DLD1 (cell line): Measurements from ENCODE around the gene PTGER3.

Experiments
- in situ Hi-C: cut with HindIII; loops from 2 replicates; pipeline ENCODE4 v1.10.0; 2017; ENCODE audit warnings: low sequenced_read_pairs

PTGER3 gene

GRCh38 chr1:71047635-71048607, at the start of gene PTGER3:
PTGER3 (minus strand) TSS chr1:71047816; CDS start chr1:71047577, 239 bp downstream.
- in situ Hi-C loops = no loop called here

DNA sequence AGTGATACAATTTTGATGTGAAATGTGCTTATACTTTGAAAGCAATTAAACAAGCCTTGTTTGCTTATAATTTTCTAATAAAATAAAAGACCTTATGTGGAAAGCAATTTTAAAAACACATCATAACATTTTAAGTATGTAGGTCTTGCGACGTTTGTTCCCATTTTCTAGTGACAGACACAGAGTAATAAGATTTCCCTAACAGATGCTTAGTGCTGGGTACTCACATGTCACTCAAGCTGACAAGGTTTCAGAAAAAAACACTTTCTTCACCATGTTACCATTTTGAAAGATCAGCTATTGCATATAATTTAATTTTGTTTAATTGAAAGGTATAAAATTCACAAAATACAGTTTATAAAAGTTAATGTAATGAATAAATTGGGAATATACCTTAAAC, 47.3 kb upstream of the PTGER3 start:
- in situ Hi-C loops = no loop called here

DNA sequence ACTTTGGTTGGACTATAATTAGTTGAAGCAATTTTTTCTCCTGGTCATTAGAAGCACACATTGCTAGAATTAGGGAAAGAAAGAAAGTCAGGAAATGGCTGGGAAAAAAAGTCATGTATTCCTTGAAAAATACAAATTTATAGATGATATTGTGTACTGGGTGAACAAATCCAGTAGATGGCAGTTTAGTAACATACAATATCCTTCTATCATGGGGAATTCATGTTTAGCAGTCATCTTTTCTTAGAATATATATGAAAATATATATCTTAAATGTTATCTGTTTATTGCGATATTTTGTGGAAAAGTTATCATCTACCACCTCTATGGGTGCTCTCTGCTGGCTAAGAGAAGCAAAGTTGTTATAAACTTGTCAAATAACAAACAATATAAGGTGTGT, 46.3 kb upstream of the PTGER3 start:
- in situ Hi-C loops = no loop called here

DNA sequence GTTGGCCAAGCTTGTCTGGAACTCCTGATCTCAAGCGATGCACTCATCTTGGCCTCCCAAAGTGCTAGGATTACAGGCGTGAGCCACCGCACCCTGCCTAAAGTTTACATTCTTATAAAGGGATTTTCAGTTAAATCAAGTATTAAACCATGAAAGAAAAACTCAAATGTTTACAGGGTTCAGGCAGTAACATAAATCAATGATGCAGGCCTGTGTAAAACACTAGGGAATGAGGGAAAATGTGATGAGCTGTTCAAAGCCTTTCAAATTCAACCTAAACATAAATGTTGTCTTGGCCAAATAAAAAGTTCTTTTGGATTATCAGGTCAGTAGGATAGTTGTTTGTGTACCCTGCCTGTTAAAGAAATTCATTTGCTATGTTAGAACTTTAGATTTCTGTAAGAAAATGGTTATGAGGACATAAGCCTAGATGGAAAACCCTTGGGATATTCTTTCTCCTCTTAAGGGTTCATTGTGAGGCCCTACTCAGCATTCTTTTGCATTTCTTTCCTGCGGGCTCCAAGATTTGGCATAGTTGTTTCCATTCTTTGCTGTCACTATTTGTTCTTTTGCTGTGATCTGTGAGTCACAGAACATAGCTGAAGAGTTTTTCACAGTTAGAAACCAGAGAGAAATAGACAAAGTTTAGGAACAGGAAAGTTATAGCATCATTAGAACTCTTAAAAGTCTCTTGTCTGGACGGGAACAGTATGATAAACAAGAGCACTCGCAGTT, 42.1 kb upstream of the PTGER3 start:
- in situ Hi-C loops = no loop called here

DNA sequence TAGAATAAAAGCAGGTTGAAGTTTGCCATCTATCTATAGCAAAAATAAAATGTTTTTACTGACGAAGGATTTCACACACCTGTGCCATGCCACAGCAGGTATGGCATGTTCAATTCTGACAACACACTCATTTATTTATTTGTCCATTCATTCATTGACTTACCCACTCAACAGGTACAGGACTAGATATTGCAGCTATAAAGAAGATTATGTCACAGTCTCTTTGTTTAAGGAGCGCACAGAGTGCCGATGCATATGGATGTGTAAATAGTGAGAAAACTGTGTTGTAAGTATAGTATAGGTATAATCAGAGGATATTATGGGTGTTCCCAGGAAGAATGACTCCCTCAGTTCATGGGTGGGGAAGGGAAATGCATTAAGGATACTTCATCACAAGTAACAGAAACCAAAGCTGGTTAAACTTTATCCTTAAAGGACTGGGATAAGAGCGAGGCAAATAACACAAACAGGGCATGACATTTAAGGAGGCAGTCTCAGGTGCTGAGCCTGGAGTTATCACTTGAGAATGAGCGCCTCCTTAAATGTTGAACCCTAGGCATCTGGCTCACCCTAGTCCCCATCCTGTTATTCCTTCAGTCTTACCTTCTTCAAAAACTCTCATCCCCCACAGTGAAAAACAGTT, 41.1 kb upstream of the PTGER3 start:
- in situ Hi-C loops = no loop called here

- in situ Hi-C loops = no loop called here
Measured at GRCh38 chr1:71087713-71088112, 40.1 kb upstream of the PTGER3 start.

- in situ Hi-C loops = no loop called here
Measured at GRCh38 chr1:71087060-71087459, 39.4 kb upstream of the PTGER3 start.

- in situ Hi-C loops = no loop called here
Measured at GRCh38 chr1:71086331-71086730, 38.7 kb upstream of the PTGER3 start.

DNA sequence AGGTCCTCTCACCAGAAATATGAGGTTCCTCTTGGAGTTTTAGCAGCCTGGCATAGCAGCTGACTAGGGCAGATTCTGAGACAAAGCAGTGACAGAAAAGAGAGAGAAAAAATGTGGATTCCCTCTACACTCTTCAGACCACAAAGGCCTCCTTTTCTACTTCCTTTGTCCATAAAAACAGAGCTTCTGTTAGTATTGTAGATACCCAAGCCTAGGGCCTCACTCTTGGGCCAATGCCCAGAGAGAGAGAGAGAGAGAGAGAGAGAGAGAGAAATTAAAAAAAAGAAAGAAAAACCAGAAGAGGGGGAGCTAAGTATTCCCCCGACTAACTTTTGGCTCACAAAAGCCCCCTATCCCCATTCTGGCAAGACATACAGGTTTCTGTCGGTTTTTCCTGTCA, 35.7 kb upstream of the PTGER3 start:
- in situ Hi-C loops = no loop called here

GRCh38 chr1:71081697-71082080, 34.1 kb upstream of the PTGER3 start:
- in situ Hi-C loops = no loop called here

DNA sequence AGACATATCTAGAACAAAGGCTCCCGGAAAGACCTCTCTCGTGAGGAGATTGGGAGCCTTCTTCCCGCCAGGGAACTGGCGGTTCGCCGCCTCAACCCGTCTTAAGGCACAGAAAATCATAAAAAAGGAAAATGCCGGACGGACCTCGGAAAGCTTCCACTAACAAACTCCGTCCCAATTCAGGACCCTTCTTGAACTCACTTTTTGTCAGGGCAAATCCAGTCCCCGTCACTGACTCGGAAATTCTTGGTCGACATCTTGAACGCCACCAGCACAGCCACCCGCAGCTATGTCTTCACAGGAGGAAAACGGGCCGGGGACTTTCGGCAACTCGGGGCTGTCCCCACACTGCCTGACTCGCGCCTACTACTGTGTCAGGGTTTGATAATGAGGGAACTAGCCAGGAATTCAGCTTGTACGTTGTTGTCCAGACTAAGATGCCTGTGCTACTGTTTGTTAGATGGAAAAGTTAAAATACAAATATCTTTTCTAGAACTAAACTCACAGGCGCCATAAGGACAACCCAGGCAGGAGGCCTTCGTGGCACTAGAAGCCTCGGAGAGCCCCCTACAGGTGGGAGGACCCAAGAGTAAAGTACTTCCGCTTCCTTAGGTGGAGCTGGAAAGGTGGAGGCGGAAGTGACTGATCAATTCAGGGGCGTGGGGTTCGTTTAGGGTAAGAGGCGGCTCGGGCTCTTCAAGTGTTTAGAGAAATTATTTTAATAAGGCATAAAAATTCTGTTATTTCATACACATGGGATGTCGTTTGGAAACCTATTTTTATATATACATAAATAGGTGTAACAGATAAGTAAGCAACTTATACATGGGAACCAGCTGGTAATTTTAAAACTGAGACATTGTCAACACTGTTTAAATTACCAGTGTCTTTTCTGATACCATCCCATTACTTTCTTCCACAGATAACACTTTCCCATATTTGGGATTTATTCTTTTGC, 33.4 kb upstream of the PTGER3 start, which contains the start of gene ZRANB2:
Gene ZRANB2, minus strand, starts transcription at position 297 of the 958 bp plus-strand sequence. Its CDS starts 40 bp downstream, at position 257.
- in situ Hi-C loops = no loop called here

DNA sequence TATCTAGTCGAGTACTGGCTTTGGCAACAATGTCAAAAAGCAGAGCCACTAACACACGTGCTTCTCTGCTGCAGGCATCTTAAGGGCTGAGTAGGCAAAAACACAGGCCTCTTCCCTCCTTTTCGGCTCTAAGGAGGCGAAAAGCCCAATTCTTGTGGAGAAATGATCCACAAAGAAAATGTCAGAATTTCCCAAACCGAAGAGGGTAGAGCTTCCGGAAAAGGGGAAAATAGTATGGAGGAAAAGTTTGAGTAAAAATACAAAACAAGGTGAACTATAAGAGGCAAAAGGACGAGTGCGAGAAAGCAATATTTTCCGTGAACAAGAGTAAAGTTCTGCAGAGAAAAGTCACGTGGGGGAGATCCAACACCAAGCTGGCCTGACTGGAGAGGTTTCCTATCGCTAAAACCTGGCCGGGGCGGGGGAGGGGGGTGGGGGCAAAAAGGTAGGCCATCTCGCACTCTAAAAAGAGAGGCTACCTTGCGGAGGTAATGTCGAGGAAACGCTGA, 32.7 kb upstream of the PTGER3 start:
- in situ Hi-C loops = no loop called here

GRCh38 chr1:71074681-71075080, 27.1 kb upstream of the PTGER3 start:
- in situ Hi-C loops = no loop called here

GRCh38 chr1:71072273-71072672, 24.7 kb upstream of the PTGER3 start:
- in situ Hi-C loops = no loop called here

- in situ Hi-C loops = no loop called here
Measured at GRCh38 chr1:71071720-71072119, 24.1 kb upstream of the PTGER3 start.

DNA sequence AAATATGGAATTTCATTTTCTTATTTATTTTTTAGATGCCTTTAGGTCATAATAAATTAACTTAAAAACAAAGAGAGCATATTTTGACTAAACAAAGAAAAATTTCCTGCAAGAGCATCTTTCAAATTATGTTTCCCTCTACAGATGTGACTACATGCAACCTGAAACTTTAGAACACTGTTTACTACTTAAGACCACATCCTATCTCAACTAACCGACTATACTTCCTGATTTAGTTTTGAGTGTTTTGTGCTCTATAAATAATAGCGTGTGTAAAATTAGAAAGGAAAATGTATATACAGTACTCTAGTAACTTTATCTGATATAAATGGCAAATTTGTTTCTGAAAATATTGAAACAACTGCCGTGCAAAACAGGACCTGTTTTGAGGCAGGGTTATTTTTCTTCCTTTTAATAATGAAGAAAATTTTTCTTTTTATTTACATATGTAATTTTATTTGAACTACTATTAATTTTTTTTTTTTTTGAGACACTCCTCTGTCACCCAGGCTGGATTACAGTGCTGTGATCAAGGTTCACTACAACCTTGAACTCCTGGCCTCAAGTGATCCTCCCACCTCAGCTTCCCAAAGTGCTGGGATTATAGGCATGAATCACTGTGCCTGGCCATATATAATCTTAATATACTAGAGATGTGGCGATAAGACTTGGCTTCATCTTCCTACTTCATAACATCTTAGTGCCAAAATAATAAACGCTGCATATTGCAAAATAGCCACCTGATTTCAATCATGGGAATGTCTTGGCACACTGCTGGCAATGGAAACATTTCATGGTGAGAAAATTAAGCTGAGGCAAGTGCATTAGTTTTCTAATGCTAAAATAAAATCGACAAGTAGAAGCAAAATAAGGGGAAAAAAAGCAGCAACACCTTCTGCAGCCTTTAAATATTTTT, 21.0 kb upstream of the PTGER3 start:
- in situ Hi-C loops = no loop called here

DNA sequence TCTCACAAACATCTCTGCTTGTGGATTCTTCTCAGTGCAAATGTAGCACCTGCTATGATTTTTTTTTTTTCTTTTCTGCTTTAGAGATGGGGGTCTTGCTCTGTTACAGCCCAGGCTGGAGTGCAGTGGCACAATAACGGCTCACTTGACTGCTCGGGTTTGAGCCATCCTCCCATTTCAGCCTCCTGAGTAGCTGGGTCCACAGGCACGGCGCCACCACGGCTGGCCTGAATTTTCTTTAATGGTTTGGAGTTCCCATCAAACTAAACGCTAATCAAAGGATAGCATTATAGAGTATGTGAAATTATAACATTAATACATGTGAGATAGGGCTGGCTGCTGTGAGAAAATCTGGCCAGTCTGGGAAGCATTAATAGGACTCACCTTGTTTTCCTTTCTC, 7.2 kb upstream of the PTGER3 start:
- in situ Hi-C loops = no loop called here

DNA sequence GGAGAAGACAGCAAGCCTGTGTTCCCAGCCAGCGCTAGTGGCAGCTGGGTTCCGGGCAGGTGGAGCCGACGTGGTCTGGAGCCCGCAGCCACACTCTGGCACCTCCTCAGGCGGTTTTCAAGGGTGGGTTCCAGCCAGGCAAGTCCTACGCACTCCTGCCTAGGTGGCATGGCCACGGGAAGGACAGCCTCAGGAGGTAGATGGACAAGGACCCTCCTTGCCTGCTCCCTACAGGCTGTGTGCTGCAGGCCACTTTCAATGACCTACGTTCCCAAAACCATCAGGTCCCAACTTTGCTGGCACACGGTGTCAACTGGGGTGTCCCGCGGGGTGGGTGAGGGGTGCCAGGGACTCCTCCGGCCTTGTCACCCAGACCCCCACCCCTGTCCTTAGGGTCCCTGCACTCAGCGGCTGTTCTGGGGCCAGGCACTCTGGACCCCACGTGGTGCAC, 6.7 kb upstream of the PTGER3 start:
- in situ Hi-C loops = no loop called here

GRCh38 chr1:71053758-71054157, 6.1 kb upstream of the PTGER3 start:
- in situ Hi-C loops = no loop called here
